Loucy (cell line): ENCODE results near the gene GBP2.

ENCODE experiments used
- CTCF ChIP-seq: fragments of 200-600 bp; sonication (generic); conservative IDR thresholded peaks from 2 replicates; pipeline ENCODE4 v1.5.1; 2014; ENCODE audit warnings: mild to moderate bottlenecking, antibody characterized with exemption, low read length
- EZH2phosphoT487 ChIP-seq: fragments of 200-600 bp; IDR thresholded peaks from 2 replicates; pipeline ENCODE4 v1.6.1; 2018; ENCODE audit warnings: antibody characterized with exemption, mild to moderate bottlenecking, moderate library complexity, borderline replicate concordance

- TF ChIP-seq CTCF = no peak
- TF ChIP-seq EZH2phosphoT487 = no peak
Observed at GRCh38 chr1:89114662-89115061, 11.3 kb downstream of the GBP2 start.
